ENCODE results near the gene DOK7. TPM values are rescaled to one million over a fixed set of nuclear protein-coding genes. Genes with fewer than 3 reads are reported as not detected.

The DOK7 gene
- polyA plus RNA-seq, 3 donors = 2.6 to 4.7 (median 2.8) TPM

DNA sequence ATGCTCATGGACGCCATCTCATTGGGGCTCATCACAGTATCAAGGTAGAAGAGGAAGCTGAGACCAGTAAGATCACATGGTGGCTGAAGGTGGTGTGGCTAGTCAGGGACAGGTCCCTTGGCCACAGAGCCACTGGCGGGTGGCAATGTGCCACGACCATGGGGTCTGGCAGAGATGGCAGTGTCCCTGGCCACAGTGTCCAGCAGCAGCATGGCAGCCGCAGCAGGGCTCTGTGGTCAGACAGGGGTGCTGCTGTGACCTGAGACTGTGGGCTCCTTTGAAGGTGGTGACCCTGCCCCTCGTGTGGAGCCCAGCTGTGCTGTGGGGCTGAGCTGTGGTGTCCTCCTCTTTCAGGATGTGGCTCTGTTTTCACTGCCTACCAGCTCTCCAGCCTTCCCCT, 2.2 kb upstream of the DOK7 start:
- no peak for DNase-seq

- peak; percentile 60 for DNase-seq
These were observed 1.4 kb upstream of the DOK7 start for GRCh38 chr4:3461515-3462291.

GRCh38 chr4:3462321-3462789, 751 bp upstream of the DOK7 start:
- no peak for DNase-seq

GRCh38 chr4:3463556-3464348, 646 bp downstream of the DOK7 start:
- DNase-seq = no peak

DNA sequence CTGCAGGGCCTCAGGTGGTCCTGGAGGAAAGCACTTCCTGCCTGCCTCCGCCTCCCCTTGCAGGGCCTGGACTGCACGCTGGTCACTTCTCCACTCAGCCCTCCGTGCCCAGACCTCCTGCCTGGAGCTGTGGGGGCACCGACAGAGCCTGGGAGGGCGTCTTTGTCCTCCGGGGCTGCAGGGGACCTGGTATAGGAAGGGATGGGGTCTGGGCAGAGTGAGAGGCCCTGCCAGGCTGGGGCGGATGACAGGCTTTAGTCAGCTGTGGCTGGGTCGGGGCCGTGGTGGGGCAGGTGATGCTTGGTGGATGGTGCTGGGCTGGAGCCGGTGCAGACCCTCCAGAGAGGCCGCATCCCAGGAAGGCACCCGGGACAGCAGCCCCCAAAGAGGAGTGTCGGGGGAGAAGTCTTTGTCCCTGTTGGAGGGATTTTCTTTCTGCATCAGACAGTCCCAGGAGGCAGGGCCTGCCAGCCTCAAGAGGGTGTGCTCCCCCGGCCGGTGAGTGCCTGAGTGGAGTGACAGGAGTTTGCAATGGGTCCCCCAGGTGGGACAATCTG, 1.3 kb downstream of the DOK7 start:
- no peak for DNase-seq

GRCh38 chr4:3464911-3465697, 2.0 kb downstream of the DOK7 start:
- DNase-seq = no peak

GRCh38 chr4:3465698-3466671, 2.9 kb downstream of the DOK7 start:
- no peak for DNase-seq

GRCh38 chr4:3466691-3467600, 3.8 kb downstream of the DOK7 start:
- DNase-seq = no peak

GRCh38 chr4:3467601-3468031, 4.5 kb downstream of the DOK7 start:
- no peak for DNase-seq

- DNase-seq = no peak
These were observed 5.0 kb downstream of the DOK7 start for GRCh38 chr4:3468154-3468553.

DNA sequence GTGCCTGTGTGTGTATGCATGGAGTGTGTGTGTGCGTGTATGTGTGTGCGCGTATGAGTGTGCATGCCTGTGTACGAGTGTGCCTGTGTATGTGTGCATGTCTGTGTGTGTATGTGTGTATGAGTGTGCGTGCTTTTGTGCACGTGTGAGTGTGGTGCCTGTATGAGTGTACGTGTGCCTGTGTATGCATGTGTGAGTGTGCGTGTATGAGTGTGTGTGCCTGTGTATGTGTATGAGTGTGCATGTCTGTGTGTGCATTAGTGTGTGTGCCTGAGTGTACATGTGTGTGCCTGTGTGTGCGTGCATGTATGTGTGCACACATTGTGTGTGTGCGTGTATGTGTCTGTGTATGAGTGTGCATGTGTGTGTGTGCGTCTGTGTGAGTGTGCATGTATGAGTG, 5.7 kb downstream of the DOK7 start:
- DNase-seq = no peak

- DNase-seq = no peak
These were observed 6.5 kb downstream of the DOK7 start for GRCh38 chr4:3469386-3470243.

- DNase-seq = no peak
These were observed 7.4 kb downstream of the DOK7 start for GRCh38 chr4:3470244-3471097.

- no peak for DNase-seq
These were observed 8.1 kb downstream of the DOK7 start for GRCh38 chr4:3471098-3471760.

- DNase-seq = no peak
These were observed 8.8 kb downstream of the DOK7 start for GRCh38 chr4:3471886-3472285.

GRCh38 chr4:3472411-3473141, 9.5 kb downstream of the DOK7 start:
- no peak for DNase-seq
